Stomach (tissue), 9 donors: Measurements from ENCODE around the gene HIP1. TPM values are rescaled to one million over a fixed set of nuclear protein-coding genes. Genes with fewer than 3 reads are reported as not detected.

Experiments used
- DNase-seq, 2 donors: peaks; one replicate each; pipeline versions ENCODE4 v3.0.0 to v3.0.0-alpha.2; 2013 to 2019
- H3K27ac ChIP-seq, 5 donors: fragments of 200-600 bp in 4 of 5; sonication (generic) in 4 of 5; one replicate each; pipeline ENCODE4 v1.5.1; 2013 to 2019; ENCODE audit warnings: mild to moderate bottlenecking in 1 of 5, moderate library complexity in 1 of 5
- H3K27me3 ChIP-seq, 3 donors: fragments of 200-600 bp; sonication (generic); one replicate each; pipeline ENCODE4 v1.5.1; 2017 to 2019; ENCODE audit warnings: mixed run types in 1 of 3
- H3K36me3 ChIP-seq, 4 donors: fragments of 200-600 bp; sonication (generic); 1 replicate in 3 of 4; 2 replicates in 1 of 4; pipeline ENCODE4 v1.5.1; 2016 to 2019
- H3K4me1 ChIP-seq, 4 donors: fragments of 200-600 bp; sonication (generic); one replicate each; pipeline ENCODE4 v1.5.1; 2016 to 2019
- H3K4me3 ChIP-seq, 4 donors: fragments of 200-600 bp; sonication (generic) in 3 of 4; one replicate each; pipeline ENCODE4 v1.5.1; 2016 to 2019; ENCODE audit warnings: mild to moderate bottlenecking in 1 of 4
- H3K9me3 ChIP-seq, 4 donors: fragments of 200-600 bp; sonication (generic); one replicate each; pipeline ENCODE4 v1.5.1; 2016 to 2019
- EP300 ChIP-seq: sonication (generic); formaldehyde crosslinking; IDR thresholded peaks from one replicate; pipeline ENCODE4 v1.6.1; 2017; ENCODE audit warnings: antibody characterized with exemption
- POLR2A ChIP-seq, 4 donors: fragments of 450-650 bp; IDR thresholded peaks; one replicate each; pipeline ENCODE4 v1.6.1; 2016; ENCODE audit warnings: antibody characterized with exemption in 4 of 4, control low read depth in 2 of 4, mild to moderate bottlenecking in 1 of 4, moderate library complexity in 1 of 4
- POLR2AphosphoS5 ChIP-seq, 3 donors: sonication (generic); formaldehyde crosslinking; IDR thresholded peaks; one replicate each; pipeline ENCODE4 v1.6.1; 2016; ENCODE audit warnings: antibody characterized with exemption in 3 of 3
- WGBS, 5 donors: extraction: QIAGEN DNeasy Blood & Tissue Kit in 3 of 5; methylation state at CpG; one replicate each; pipeline versions ENCODE4 v1.1.5 to v1.1.7; 2013 to 2018; 5-methylcytosine and 5-hydroxymethylcytosine counted together
- intact Hi-C: fragments of 100-400 bp; cut with DNase I; formaldehyde crosslinking; loops from one replicate; pipeline ENCODE4 v1.15.1; 2023; ENCODE audit warnings: low total_unique reads
- polyA plus RNA-seq, 3 donors: library from polyadenylated mRNA; stranded (reverse); fragments of 200-250 nt; gene quantifications; one replicate each; pipeline ENCODE4 v1.2.3, GENCODE V29; 2013
- total RNA-seq, 5 donors: library from RNA; depleted of rRNA; stranded (reverse); fragments of >200 nt; gene quantifications; one replicate each; pipeline versions ENCODE4 v1.1.0 to v1.2.3, GENCODE V29; 2014 to 2016
- TF ChIP-seq, protein P1 (sequence below), 7 experiments: fragments of 450-650 bp in 4 of 7; fragments of 200-600 bp in 3 of 7; sonication (generic) in 3 of 7; IDR thresholded peaks; one replicate each; pipeline ENCODE4 v1.5.1; 2016 to 2019; ENCODE audit warnings: antibody characterized with exemption in 7 of 7, control low read depth in 2 of 7, mild to moderate bottlenecking in 1 of 7
- donor health status: healthy with polysubstance abuse.
- donor health status: Bipolar disorder and iron deficiency.
- donor health status: healthy.

The HIP1 gene
- total and polyA plus RNA-seq, 8 donors, result 2.8 to 15.8 (median 6.8) TPM

DNA sequence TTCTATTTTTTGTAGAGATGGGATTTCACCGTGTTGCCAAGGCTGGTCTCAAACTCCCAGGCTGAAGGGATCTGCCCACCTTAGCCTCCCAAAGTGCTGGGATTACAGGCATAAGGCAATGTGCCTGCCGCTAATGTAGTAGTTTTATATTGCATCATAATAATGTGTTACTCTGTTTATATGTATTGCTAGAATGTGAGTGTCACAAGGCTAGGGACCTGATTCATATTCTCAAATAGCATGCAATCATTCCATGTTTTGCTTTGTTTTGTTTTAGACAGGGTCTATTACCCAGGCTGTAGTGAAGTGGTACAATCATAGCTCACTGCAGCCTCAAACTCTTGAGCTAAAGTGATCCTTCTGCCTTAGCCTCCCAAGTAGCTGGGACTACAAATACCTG is 19.8 kb upstream of the HIP1 start:
- Histone ChIP-seq H3K4me1 (no peaks in the 10 kb centered on the region), H3K9me3 (no peaks in the 10 kb centered on the region), H3K36me3 (no peaks in the 10 kb centered on the region), H3K27ac (no peak overlapping the region), H3K27me3 (no peaks in the 10 kb centered on the region), H3K4me3 (no peak overlapping the region)
- intact Hi-C loops, result loop anchor here (10.0 kb wide), 1 partner anchor 124 kb away; no protein-coding TSS in a partner anchor
- 68 to 91% (median 88%) methylated on average over 2 of the region's 2 CpGs for WGBS, 5 donors
- no peak for TF ChIP-seq EP300
- TF ChIP-seq, protein P1, sequence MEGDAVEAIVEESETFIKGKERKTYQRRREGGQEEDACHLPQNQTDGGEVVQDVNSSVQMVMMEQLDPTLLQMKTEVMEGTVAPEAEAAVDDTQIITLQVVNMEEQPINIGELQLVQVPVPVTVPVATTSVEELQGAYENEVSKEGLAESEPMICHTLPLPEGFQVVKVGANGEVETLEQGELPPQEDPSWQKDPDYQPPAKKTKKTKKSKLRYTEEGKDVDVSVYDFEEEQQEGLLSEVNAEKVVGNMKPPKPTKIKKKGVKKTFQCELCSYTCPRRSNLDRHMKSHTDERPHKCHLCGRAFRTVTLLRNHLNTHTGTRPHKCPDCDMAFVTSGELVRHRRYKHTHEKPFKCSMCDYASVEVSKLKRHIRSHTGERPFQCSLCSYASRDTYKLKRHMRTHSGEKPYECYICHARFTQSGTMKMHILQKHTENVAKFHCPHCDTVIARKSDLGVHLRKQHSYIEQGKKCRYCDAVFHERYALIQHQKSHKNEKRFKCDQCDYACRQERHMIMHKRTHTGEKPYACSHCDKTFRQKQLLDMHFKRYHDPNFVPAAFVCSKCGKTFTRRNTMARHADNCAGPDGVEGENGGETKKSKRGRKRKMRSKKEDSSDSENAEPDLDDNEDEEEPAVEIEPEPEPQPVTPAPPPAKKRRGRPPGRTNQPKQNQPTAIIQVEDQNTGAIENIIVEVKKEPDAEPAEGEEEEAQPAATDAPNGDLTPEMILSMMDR (IDR thresholded peaks at IDR 0.05), result no peak
- no peak for TF ChIP-seq POLR2AphosphoS5 (IDR thresholded peaks at IDR 0.05)
- no peak for TF ChIP-seq POLR2A (IDR thresholded peaks at IDR 0.05)
- DNase-seq, result no peak

GRCh38 chr7:75757860-75758259 is 19.1 kb upstream of the HIP1 start:
- H3K36me3 ChIP-seq, result no peaks in the 10 kb centered on the region
- TF ChIP-seq POLR2A (IDR thresholded peaks at IDR 0.05) (no peak), EP300 (no peak), POLR2AphosphoS5 (IDR thresholded peaks at IDR 0.05) (no peak)
- TF ChIP-seq, protein P1 (IDR thresholded peaks at IDR 0.05), result no peak
- H3K4me1 ChIP-seq, result no peaks in the 10 kb centered on the region
- no peak overlapping the region for H3K27ac ChIP-seq
- WGBS, 5 donors, result 76 to 90% (median 89%) methylated on average over 7 of the region's 7 CpGs
- no peak overlapping the region for H3K4me3 ChIP-seq
- H3K27me3 ChIP-seq, result no peaks in the 10 kb centered on the region
- no peak for DNase-seq
- intact Hi-C loops, result loop anchor here (10.0 kb wide), 1 partner anchor 123 kb away; no protein-coding TSS in a partner anchor
- no peaks in the 10 kb centered on the region for H3K9me3 ChIP-seq

GRCh38 chr7:75756991-75757676 is 18.4 kb upstream of the HIP1 start:
- 35 to 71% (median 43%) methylated on average over 6 of the region's 6 CpGs for WGBS, 5 donors
- Histone ChIP-seq H3K4me1 (no peaks in the 10 kb centered on the region), H3K9me3 (no peaks in the 10 kb centered on the region), H3K4me3 (no peak overlapping the region), H3K27ac (no peak overlapping the region), H3K27me3 (no peaks in the 10 kb centered on the region), H3K36me3 (no peaks in the 10 kb centered on the region)
- DNase-seq, result peak; percentile 42 to 59
- intact Hi-C loops, result loop anchor here (10.0 kb wide), 1 partner anchor 122 kb away; no protein-coding TSS in a partner anchor
- TF ChIP-seq, protein P1 (IDR thresholded peaks at IDR 0.05), result peak in 4 of 7 experiments; percentile 12 to 35 (median 24)
- no peak for TF ChIP-seq POLR2AphosphoS5 (IDR thresholded peaks at IDR 0.05)
- no peak for TF ChIP-seq POLR2A (IDR thresholded peaks at IDR 0.05)

DNA sequence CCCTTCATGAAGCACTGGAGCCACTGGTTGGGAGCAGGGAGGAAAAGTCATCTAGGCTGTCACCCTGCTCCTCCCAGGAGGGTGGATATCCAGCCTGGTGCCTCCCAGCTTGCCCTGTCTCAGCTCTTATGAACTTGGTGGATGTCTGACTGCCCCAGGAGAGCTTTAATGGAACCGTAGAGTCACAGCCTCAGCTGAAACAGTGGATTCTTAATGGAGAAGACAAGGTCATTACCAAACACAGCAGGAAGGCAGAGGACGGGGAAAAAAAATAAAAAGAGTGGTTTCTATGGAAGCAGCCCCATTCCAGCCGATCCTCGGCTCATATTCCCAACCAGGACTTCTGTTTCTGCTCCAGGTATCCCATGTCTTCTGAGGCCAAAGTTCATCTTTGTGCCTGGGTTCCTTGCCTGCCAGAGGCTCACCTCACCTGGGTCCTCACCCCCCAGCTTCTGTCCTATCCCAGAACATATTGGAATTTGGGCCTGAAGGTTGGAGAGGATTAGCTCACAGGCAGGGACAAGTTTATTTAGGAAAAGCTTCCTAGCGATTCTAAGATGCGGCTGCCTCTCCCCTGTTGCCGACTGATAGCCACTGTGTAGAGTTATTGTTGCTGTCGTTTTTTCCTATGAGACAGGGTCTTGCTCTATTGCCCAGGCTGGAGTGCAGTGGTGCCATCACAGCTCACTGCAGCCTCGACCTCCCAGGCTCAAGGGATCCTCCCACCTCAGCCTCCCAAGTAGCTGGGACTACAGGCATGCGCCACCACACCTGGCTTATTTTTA is 17.7 kb upstream of the HIP1 start:
- intact Hi-C loops, result loop anchor here (10.0 kb wide), 1 partner anchor 122 kb away; no protein-coding TSS in a partner anchor
- no peaks in the 10 kb centered on the region for H3K27me3 ChIP-seq
- TF ChIP-seq POLR2AphosphoS5 (IDR thresholded peaks at IDR 0.05) (no peak), EP300 (no peak), POLR2A (IDR thresholded peaks at IDR 0.05) (no peak)
- TF ChIP-seq, protein P1 (IDR thresholded peaks at IDR 0.05), result no peak

More for the DNA sequence above, 17.7 kb upstream of the HIP1 start:
- 63 to 75% (median 70%) methylated on average over 10 of the region's 10 CpGs for WGBS, 5 donors
- Histone ChIP-seq H3K4me3 (no peak overlapping the region), H3K27ac (no peak overlapping the region), H3K4me1 (no peaks in the 10 kb centered on the region), H3K36me3 (no peaks in the 10 kb centered on the region), H3K9me3 (no peaks in the 10 kb centered on the region)
- DNase-seq, result no peak
